ENCODE results near the gene ETV6.

ETV6 gene

DNA sequence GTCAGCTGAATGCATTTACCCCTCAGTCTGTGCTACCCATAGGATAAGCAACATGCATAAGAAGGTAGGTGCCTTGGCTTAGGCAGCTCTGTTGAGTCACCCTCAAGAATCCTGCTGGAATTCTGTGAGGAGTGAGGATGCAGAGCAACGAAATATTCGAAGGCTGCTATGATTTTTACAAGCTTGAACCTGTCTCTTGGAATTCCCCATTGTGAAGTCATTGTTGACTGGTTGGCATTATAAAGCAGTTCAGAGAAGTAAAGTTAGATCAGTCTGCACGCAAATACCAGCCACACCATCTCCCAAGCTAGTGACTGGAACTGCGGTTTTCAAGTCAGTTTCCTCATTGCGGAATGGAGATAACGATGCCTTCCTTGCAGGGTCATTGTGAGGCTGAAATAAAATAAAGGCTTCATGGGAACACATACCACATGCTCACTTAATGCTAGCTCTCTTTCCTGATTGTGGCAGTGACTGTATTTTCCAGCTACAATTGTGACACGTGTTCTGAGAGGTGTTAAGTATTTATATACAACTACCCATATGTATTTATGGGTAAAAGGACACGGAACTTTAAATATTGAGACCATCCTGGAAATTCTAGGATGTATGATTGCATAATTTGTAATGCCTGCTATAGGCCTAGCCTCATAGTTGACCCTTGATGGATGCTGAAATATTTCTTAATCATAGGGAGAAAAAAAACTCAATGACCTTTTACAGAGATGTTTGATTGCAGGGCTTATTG lies 96.7 kb downstream of the ETV6 start:
- DNase-seq: no peak

DNA sequence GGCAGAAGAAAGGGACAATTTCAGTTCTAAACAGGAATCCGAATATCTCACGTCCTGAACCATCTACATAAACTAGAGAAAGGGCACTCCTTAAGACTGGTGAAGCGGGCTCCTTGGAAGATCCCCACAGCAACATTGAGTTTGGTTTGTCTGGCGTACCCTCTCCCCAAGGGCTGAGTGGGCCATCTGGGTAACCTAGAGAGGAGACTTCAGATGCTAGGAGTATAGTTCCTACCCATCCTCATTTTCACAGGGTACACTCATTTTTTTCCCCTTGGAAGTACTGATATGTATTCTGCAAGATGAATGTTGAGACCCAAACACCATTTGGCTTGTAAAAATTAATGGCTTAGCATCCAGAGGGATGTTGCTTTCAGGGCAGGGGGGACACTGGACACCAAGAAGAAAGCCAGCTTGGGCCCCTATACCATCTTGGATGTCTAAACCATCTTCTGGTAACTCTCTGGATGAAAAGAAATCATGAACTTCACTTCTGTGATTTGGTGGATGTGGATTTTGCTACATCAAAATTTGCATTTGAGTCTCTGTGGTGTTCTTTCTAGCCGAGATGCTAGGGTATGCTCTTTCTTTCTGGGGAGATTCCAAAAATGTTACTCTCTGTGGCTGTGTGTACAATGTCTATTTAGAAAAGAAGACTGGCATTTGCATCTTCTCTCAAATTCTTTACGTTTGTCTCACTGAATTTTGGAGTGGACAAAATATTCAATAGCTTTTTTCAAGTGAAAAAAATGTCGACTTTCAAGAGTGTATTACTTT lies 97.7 kb downstream of the ETV6 start:
- no peak for DNase-seq

DNA sequence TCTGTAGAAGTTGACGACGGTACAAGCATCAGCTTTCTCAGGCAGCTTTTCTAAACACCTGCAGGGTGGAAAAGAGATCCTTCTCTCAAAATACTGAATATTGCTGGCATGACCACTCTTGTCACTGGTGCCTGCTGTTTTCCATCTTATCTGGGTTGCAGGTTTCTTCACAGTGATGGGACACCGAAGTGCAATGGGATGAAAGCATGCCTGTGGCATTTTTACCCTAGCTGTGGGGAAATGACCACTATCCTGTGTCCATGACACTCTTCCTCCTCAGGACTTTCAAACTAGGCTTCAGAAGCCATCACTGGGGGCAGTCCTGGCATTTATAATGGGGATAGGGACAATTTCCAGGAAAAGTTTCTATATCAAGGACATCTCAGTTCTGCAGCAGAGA lies 98.5 kb downstream of the ETV6 start:
- DNase-seq: no peak

DNA sequence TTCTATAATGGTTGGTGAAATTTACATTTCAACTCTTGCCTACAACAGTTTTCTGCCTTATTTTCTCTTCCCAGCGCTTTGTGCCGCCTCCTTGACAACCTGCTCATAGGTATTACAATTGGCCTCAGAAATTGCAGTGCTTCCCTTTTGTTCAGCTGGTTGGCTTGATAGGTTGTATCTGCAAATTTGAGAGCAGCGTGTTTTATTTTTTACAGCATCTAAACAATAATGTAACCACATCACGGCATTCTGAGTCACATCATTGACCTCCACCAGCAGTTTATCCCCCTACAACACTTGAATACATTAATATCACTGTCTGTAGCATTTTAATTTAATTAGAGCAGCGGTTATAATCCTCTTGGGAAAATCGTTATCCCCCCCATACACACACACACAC lies 99.4 kb downstream of the ETV6 start:
- DNase-seq: no peak

DNA sequence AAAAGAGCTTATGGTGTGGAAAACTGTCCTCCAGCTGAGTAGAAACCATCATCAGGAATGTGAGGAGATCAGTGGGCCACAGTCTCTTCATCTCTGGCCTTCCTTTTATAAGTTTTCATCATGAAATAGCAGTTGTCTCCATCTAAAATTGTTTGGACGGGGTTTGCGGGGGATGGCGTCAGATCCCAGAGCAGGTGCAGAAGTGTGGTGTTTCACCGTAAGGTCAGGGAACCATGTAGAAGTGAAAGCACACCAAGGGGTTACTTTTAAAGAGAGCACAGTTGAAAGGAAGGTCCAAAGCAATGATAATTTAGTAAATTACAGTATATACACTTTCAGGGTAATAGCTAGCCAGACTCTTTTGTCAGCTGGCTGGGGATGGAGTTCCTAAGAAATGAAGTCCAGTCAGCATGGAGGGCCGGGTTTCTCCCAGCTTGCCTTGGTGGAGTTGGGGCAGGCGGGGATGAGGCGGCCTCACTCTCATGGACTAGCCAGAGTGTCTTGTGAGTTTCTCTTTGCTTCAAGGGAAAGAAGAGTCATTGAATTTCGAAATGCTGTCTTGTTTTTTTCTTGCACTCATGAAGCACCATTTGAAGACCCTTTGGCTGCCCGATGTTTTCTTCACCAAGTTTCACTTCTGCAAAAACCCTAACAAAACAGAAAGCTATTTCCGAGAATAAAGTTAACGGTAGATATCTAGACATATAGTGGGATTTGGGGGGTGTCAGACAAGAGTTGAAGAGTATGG lies 100.6 kb downstream of the ETV6 start:
- no peak for DNase-seq

DNA sequence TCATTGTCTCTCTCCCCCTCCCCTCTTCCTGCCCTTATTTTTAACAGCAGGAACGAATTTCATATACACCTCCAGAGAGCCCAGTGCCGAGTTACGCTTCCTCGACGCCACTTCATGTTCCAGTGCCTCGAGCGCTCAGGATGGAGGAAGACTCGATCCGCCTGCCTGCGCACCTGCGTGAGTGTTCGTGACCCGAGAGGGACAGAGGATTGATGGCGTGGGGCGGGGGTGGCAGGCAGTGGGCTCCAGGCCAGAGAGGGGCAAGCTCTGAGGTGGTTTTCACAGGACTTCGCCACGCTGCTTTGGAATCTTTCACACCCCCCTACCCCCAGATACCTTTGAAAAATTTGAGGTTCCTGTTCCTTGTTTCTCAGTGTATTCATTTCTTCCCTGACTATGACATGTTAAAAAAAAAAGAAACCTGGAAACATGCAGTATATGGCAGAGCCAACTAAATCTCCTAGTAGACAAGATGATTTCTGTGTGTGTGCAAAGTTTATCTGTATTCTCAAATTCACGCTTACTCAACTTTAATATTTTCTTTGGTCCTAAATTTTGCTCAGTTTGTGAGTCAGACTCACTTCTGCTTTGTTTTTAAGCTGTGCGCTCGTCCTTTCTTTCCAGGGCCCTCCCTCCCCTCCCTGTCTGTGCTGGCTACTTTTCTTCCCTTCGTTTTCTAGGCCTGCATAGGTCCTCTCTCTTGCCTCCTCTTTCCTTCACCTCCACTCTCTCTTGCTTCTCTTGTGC lies 103.1 kb downstream of the ETV6 start:
- no peak for DNase-seq

DNA sequence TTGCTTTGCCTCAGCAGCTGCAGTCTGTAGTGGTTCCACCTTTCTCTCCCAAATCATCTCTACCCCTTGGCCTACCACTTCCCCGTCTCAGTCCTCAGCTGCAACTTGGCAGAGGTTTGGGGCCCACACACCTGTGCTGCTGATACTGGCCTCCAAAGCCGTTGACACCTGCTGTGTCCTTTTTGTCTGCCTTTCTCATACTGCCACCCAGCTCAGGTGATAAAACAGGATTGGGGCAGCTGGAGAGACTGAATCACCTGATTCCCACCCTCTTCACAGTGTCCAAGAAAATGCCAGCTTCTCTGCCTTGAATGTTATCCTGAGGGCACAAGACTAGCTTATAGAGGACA lies 103.7 kb downstream of the ETV6 start:
- DNase-seq: no peak

DNA sequence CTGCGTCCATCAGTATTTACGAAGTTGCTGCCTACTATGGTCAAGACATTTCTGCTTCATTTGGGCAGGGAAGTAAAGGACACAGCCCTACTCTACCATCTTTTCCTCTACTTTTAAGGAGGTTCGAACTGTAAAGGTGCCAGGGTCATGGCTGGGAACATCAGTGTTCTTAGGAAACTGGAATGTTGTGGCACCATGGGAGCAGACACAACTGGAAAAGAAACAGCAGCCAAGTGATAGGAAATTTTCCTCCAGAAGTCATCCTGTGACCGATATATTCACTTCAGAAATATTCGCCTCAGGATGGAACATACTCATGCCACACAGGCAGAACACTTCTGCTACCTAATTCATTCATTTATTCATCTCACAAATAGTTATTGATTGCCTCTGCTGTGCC lies 104.4 kb downstream of the ETV6 start:
- DNase-seq: no peak

DNA sequence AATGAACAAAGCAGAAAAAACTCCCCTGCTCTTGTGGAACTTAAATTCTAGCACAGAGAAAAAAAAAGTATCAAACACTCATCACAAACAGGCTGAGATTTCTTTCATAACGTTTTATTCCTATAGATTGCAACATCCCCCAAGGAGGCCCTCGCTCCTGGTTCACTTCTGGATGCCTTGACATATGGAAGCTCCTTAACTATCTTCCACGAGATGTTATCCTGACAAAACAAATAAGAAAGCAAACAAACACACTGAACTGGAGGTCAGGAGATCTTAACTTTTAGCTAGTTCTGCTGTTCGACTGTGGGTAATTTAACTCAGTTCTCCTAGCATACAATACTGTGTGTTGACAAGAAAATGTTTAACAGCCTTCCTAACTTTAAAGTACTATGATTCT lies 104.8 kb downstream of the ETV6 start:
- DNase-seq: no peak

DNA sequence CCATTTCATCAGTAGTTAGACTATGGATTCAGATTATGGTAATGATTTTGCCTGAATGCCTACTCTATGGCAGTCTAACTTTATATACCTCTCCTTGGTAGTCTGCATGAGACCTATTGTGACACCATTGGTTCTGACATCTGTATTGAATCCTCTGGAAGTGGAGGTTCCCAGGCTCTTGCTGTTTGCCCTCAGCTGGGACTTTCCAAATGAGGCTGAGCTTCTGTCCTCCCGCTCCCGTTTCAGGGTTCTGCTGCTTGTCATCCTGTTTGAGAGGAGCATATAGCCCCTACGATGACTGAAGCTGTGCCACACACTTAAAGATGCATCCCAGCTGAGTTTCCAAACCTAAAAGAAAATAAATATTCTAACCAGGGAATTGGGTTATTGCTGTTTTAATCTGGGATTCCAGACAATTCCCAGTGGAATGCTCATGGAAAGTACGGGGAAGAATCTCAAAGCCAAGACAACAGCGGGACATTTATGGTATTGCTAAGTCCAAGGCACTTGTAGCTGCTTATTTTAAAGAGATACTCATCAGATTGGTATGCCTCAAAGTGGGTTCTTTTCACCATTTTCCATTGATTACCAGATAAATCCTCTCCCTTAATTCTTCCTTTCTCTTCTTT lies 105.9 kb downstream of the ETV6 start:
- no peak for DNase-seq

DNA sequence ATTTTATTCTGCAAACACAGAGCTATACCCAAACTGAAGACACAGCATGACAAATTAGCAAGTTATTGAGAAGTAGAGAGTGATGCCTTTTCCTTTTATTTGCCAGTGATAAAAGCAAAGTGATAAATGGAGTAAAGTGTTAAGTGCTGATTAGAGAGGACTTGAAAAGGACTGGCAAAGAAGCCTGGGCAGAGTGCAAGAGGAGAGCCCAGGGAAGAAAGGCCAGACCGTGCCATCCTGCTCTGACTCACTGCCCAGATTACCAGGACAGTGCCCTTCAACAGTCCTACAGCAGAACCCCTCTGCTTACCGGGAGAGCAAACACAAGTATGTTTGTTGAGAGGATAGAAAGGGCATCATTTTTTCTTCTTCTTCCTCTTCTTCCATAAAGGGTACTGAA lies 106.5 kb downstream of the ETV6 start:
- no peak for DNase-seq

DNA sequence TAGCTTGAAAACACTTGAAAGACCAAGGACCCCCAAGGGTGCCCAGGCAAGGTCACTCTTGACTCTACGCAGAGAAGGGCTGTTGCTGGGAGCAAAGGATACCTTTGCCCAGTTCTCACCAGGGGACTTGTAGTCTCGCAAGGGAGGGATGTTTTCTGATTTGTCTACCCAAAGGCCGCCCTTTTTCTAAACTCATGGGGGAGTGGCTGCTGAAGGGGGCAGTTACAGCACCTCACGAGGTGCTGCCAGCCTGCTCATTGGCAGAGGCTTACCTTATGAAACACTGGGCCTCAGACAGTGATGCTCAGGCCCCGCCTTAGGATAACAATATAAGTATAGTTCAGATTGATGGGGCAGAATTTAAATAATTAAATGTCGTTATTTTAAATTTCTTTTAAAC lies 107.0 kb downstream of the ETV6 start:
- DNase-seq: no peak

DNA sequence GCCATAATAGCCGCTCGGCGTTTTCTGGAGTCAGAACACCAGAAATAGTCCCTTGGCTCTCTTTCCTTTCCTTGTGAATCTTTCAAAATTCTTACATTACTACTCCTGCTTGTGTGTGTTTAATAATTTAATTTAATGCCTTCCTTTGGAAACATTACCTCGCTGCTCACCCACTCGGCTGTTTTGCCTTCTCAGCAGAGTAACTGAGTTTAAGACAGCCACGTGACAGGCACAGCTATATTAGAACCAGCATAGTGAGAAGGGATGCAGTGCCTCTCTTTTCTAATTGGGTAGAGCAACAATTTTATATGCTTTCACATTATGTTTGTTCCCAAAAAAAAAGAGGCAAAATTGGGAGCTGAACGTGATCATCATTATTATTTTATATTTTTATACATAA lies 107.6 kb downstream of the ETV6 start:
- DNase-seq: no peak

DNA sequence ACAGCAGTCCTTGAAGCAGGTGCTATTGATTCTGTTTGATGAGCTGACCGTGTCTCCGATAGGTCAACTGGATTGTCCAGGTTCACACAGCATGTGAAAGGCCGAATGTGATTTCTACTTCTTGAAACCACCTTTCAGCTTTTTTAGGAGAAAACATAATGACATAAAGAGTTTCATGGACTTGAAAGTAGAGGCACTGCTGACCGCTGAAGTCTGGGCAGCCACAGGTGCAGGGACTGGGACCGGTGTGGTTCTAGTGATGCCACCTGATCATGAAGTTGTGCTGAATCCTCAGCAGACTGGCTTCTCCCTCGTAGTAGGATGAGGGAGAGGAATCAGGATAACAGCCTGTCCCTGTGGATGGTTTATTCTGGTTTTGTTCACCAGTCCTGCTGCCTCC lies 108.1 kb downstream of the ETV6 start:
- DNase-seq: no peak

DNA sequence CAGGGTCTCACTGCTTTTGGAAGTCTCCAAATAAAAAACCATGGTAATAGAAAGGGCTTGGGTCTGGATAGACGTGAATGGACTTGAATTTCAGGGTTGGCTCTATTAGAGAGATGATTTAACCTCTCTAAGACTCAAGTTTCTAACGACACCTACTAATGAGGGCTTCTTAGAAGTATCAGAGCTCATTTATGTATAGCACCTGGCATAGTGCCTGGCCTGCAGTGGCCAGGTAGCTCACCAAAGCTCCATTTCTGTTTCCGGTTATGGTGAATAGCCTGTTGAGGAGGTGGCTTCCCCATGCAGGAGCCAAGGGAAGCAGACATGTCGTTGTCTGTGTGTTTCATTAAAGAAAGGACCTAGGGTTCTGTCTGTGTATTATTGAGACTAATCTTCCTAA lies 108.6 kb downstream of the ETV6 start:
- no peak for DNase-seq

DNA sequence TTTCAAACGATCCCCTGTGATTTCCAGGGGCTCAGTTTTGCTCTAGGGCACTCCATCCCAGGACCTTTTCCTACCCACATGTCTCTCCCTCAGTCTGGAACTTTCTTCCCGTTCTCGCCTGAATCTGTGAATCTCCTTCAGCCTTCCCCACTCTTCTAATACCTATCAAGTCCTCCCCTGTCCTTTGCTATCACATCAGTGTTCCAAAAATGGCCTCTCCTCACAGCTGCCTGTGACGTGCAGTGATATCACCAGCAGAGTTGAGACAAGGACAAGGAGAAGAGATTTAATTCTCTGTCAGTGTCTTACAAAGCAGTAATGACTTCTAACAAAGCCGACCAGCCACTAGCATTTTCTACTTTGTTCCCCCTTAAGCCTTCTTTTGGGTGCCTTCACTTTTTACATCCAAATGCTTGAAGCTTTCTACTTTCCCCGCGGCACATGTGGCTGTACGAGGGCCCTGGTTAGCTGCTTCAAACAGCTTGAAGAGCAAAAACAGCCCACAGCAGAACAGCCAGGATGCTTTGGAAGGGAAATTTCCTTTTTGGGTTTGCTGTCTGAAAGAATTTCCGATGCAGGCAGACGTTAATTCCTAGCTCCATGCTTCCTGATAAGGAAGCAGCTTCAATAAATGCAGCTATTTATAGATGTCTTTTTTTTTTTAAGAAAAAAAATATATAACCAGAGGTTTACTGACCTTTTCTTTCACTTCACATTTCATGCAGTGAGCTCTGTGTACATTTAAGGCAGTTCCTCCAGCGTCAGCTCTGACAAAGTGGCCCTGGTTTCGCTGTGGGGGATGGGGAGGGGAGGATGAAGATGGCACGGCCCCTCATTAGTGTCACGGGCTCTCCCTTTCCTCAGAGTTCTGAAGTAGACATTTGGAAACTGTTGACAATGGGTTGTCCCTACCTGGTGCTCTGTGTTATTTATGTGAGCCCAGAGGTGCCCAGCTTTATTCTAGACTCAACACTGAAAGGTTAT lies 109.3 kb downstream of the ETV6 start:
- DNase-seq: peak; percentile 33

DNA sequence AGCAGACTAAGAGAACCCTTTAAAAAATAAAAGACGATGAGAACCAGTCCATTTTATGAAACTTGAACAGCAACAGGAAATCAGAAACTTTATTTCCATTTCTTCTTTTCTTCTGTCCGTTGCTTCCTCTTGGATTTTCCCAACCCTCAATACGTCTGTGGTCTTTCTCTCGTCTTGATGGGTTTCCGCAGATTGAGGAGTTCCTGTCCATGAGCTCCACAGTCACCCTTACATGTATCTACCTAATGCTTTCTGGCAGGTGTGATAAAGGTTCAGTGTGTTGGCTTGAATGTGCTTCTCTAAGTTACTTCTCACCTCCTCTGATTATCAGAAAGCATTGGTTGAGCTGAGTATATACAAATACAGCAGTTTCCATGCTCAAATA lies 110.0 kb downstream of the ETV6 start:
- no peak for DNase-seq

DNA sequence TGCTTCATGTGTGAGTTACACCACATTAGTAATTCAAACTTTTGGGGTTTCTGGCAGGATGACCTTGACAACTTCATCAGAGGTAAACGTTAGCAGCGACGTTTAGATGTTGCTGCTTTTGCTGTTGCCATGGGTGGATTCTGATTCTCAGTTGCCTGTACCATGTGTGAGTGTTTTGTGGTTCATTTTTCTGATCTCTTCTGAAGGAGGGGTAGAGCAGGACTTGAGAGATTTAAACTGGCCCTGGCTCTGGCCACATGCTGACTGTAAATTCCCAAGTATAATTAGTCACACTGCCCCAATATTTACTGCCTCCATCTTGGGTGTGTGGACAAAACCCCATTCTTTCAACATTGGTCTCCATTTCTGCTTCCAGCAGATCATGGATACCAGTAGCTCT lies 110.4 kb downstream of the ETV6 start:
- DNase-seq: no peak

DNA sequence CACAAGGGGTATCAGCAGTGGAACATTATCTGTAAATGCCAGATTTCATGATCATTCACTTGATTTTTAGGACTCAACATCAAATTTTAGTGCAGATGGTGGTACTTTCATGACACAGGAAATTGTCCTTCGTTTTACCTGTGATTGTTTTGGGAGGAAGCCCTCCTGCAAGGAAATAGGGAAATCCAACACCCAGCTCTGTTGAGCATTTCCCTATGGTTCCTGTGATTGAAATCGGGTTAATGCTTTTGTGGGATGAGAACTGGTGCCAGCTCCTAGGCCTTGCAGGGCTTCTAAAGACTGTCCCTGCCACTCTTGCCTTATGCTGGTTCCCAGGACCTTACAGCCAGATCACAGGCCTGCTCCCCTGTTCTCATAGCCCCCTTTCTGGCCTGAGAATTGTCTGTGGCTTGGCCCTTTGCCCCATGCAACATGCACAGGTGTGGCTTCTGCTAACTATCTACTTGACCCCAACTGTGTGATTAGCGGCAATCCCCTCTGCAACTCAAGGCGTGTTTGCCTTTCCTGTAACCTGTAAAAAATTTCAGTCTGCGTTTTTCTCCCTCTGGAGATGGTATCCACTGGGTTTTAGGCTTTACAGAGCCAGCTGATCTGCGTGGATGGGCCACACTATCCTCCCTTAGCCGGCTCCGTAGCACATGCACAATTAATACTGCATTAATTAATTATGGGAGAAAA lies 112.5 kb downstream of the ETV6 start:
- DNase-seq: no peak

DNA sequence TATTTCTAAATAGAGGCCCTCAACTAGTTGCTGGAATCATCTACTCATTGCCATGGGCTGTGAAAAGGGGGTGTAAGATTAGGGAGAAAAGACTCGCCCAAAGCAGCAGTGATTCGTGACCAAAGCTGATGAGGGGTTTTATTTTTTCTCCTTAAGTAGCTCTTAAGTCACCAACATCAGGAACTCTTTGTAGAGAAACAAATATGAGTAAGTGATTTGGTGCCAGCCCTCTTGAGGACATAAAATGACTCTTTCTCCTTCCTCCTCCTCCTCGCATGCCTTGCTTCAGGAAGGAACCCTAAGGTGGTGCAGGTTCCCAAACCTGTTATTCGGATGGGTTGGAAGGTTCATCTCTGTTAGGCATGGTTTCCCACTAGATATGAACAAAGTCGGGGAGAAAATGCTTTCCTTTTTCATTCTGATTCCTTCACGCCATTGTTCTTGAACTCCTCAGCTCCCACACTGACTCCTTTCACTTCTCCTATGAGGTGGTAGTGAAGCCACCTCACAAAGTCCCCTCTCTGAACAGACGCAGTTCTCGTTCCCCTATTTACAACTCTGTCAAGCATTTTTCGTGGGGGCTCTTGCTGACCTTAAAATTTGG lies 113.4 kb downstream of the ETV6 start:
- DNase-seq: no peak

Data from eye (tissue), 1 donor.